Measurements from ENCODE around the gene PRRG3. TPM values are rescaled to one million over a fixed set of nuclear protein-coding genes. Genes with fewer than 3 reads are reported as not detected.

PRRG3 gene
- total RNA-seq, 1 experiment from 2014 or later, result 5.1 TPM

DNA sequence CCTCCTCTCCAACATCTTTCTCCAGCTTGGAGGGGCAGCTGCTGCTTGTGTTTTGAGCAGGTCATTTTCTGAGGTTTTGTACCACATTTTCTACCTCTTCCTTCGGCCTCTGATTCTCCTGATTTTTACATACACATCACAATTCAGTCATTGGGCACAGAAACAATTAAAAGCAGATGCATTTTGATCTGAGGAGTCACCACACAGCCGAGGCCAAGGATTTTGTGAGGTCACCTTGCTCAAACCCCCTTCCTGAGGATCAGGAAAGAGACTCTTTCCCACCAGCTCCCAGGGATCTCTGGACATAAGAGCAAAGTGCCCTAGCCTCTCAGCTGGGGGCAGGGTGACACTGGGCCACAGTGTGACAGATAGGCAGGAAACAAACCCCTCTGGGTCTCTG lies 15.2 kb downstream of the PRRG3 start:
- no peak for DNase-seq (ENCODE audit: low spot score)
- H3K9me3 Mint-ChIP-seq, result no peaks in the 10 kb centered on the region
- ChIA-PET POLR2A (no interaction called here), CTCF (interaction anchor here (2.7 kb wide), 1 partner anchor 12 kb away, joined by 15 read pairs; no protein-coding TSS in a partner anchor)
- TF ChIP-seq CREB1 (CRISPR knock-in tag; IDR thresholded peaks at IDR 0.05) (no peak), TP53 (CRISPR knock-in tag; IDR thresholded peaks at IDR 0.05) (no peak), NFE2L1 (CRISPR knock-in tag; IDR thresholded peaks at IDR 0.05) (no peak), E2F4 (CRISPR knock-in tag; IDR thresholded peaks at IDR 0.05; ENCODE audit: borderline replicate concordance, low read depth) (no peak), ZNF263 (CRISPR knock-in tag; IDR thresholded peaks at IDR 0.05; ENCODE audit: low read depth) (no peak), MAX (CRISPR knock-in tag; IDR thresholded peaks at IDR 0.05) (no peak), RELA (CRISPR knock-in tag; IDR thresholded peaks at IDR 0.05; ENCODE audit: borderline replicate concordance) (no peak), TEAD4 (CRISPR knock-in tag; IDR thresholded peaks at IDR 0.05) (no peak), ZNF317 (CRISPR knock-in tag; IDR thresholded peaks at IDR 0.05; ENCODE audit: borderline replicate concordance, low read depth) (no peak)
- H3K36me3 Mint-ChIP-seq, result no peaks in the 10 kb centered on the region
- H3K4me3 Mint-ChIP-seq, result no peak overlapping the region
- no peak for ATAC-seq
- peaks cover 25% of the 10 kb centered on the region for H3K4me1 Mint-ChIP-seq
- no peak overlapping the region for H3K27ac Mint-ChIP-seq
- H3K27me3 Mint-ChIP-seq (ENCODE audit: low read depth), result no peaks in the 10 kb centered on the region

- H3K4me3 Mint-ChIP-seq, result no peak overlapping the region
- ATAC-seq (no peak; the same call in none of the 2 replicates), DNase-seq (ENCODE audit: low spot score) (no peak)
- no peak overlapping the region for H3K27ac Mint-ChIP-seq
- CTCF ChIA-PET, result interaction anchor here (0.6 to 2.7 kb wide), 4 partner anchors 11 to 1110 kb away, joined by 3 to 15 read pairs (median 7); no protein-coding TSS in a partner anchor
- peaks cover 25% of the 10 kb centered on the region for H3K4me1 Mint-ChIP-seq
- H3K36me3 Mint-ChIP-seq, result no peaks in the 10 kb centered on the region
- H3K27me3 Mint-ChIP-seq (ENCODE audit: low read depth), result no peaks in the 10 kb centered on the region
- TF ChIP-seq AR (CRISPR knock-in tag; IDR thresholded peaks at IDR 0.05), result no peak
- no peak for TF ChIP-seq OVOL2 (CRISPR knock-in tag; IDR thresholded peaks at IDR 0.05; ENCODE audit: borderline replicate concordance)
- no peak for TF ChIP-seq CBFB (CRISPR knock-in tag; IDR thresholded peaks at IDR 0.05; ENCODE audit: low read depth)
- no peak for TF ChIP-seq CREM (CRISPR knock-in tag; IDR thresholded peaks at IDR 0.05)
- no peak for TF ChIP-seq ETV6 (CRISPR knock-in tag; IDR thresholded peaks at IDR 0.05)
- TF ChIP-seq ATF1 (CRISPR knock-in tag; IDR thresholded peaks at IDR 0.05), result no peak
- TF ChIP-seq TCF7 (CRISPR knock-in tag; IDR thresholded peaks at IDR 0.05; ENCODE audit: low read depth), result no peak
- no peak for TF ChIP-seq MAX (CRISPR knock-in tag; IDR thresholded peaks at IDR 0.05)
- no peak for TF ChIP-seq STAT6 (CRISPR knock-in tag; conservative IDR thresholded peaks at IDR 0.05; ENCODE audit: low read depth)
- TF ChIP-seq ELF4 (CRISPR knock-in tag; IDR thresholded peaks at IDR 0.05; ENCODE audit: low read depth), result no peak
- TF ChIP-seq, protein P1, sequence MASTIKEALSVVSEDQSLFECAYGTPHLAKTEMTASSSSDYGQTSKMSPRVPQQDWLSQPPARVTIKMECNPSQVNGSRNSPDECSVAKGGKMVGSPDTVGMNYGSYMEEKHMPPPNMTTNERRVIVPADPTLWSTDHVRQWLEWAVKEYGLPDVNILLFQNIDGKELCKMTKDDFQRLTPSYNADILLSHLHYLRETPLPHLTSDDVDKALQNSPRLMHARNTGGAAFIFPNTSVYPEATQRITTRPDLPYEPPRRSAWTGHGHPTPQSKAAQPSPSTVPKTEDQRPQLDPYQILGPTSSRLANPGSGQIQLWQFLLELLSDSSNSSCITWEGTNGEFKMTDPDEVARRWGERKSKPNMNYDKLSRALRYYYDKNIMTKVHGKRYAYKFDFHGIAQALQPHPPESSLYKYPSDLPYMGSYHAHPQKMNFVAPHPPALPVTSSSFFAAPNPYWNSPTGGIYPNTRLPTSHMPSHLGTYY (CRISPR knock-in tag; IDR thresholded peaks at IDR 0.05), result no peak
- TF ChIP-seq, protein P2, sequence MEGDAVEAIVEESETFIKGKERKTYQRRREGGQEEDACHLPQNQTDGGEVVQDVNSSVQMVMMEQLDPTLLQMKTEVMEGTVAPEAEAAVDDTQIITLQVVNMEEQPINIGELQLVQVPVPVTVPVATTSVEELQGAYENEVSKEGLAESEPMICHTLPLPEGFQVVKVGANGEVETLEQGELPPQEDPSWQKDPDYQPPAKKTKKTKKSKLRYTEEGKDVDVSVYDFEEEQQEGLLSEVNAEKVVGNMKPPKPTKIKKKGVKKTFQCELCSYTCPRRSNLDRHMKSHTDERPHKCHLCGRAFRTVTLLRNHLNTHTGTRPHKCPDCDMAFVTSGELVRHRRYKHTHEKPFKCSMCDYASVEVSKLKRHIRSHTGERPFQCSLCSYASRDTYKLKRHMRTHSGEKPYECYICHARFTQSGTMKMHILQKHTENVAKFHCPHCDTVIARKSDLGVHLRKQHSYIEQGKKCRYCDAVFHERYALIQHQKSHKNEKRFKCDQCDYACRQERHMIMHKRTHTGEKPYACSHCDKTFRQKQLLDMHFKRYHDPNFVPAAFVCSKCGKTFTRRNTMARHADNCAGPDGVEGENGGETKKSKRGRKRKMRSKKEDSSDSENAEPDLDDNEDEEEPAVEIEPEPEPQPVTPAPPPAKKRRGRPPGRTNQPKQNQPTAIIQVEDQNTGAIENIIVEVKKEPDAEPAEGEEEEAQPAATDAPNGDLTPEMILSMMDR (IDR thresholded peaks at IDR 0.05), result no peak
- TF ChIP-seq E2F1 (CRISPR knock-in tag; IDR thresholded peaks at IDR 0.05), result no peak
- no peak for TF ChIP-seq ZNF671 (CRISPR knock-in tag; IDR thresholded peaks at IDR 0.05)
- no peak for TF ChIP-seq EMX1 (CRISPR knock-in tag; IDR thresholded peaks at IDR 0.05)
- TF ChIP-seq FOXK1 (CRISPR knock-in tag; IDR thresholded peaks at IDR 0.05), result no peak
- TF ChIP-seq JAZF1 (CRISPR knock-in tag; IDR thresholded peaks at IDR 0.05), result no peak
- no peaks in the 10 kb centered on the region for H3K9me3 Mint-ChIP-seq
- POLR2A ChIA-PET, result no interaction called here
Observed at GRCh38 chrX:151711154-151711553, 15.9 kb downstream of the PRRG3 start.

Data from WTC11 (cell line).